Measurements from ENCODE around the gene OSM.

Gene OSM

DNA sequence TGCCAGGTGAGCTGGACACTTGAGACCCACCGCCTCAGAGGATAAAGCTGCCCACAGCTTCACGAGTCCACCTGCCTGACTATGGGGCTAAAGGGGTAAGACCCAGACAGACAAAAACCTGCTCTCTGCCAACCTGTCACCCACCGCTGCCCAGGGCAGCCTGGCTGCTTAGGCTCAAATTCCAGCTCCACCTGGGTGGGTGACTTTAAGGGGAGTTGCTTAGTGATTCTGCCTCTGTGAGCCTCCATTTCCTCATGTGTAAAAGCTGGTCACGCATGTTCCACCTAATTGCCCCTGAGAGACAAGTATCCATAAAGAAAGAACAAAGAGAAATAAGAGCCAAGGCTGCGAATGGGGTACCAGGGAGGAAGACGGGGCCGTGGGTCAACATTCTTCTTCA, 26.4 kb upstream of the OSM start:
- TF ChIP-seq GATA2 (IDR thresholded peaks at IDR 0.05; ENCODE audit: low read depth, low read length) (no peak), GATA3 (IDR thresholded peaks at IDR 0.05; ENCODE audit: low read depth, low read length) (no peak)

DNA sequence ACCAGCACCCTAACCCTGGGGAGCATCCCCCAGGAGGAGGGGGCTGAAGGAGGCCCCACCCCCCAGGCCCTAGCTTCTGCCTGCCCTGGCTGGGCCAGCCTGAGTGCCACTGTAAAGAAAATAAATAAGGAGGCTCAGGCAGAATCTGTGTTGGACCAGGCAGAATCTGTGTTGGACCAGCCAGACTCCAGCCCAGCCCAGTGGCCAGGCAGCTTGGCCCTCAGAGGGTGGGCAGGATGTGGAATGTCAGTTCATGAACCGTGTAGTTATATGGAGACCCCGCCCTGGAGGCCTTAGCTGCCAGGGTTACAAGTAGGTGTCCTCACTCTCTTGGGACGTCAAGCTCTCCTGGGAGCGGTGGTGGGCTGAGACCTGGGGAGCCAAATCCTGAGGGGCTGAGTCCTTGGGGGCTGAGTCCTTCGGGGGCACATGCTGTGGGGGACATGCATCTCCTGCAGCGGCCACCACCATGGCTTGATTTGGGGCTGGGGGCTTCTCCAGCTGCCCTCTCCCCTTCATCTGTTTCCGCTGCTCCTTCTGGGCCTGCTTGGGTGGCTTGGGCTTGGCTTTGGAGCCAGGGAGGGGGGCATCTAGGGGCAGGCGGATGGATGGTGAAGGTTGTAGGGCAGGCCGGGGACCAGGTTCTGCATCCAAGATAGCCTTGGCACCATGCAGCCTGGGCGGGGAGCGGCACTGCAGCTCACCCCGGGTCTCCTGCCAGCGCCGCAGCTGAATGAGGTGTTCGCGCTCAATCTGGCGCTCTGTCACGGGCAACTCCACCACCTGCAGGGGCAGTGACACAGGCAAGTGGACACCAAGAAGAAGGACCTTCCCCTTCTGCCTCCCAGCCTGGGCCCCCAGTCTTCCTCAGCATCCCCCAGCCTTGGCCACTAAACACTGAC, 25.7 kb upstream of the OSM start:
- TF ChIP-seq GATA3 (IDR thresholded peaks at IDR 0.05; ENCODE audit: low read depth, low read length) = no peak
- TF ChIP-seq GATA2 (IDR thresholded peaks at IDR 0.05; ENCODE audit: low read depth, low read length) = no peak

DNA sequence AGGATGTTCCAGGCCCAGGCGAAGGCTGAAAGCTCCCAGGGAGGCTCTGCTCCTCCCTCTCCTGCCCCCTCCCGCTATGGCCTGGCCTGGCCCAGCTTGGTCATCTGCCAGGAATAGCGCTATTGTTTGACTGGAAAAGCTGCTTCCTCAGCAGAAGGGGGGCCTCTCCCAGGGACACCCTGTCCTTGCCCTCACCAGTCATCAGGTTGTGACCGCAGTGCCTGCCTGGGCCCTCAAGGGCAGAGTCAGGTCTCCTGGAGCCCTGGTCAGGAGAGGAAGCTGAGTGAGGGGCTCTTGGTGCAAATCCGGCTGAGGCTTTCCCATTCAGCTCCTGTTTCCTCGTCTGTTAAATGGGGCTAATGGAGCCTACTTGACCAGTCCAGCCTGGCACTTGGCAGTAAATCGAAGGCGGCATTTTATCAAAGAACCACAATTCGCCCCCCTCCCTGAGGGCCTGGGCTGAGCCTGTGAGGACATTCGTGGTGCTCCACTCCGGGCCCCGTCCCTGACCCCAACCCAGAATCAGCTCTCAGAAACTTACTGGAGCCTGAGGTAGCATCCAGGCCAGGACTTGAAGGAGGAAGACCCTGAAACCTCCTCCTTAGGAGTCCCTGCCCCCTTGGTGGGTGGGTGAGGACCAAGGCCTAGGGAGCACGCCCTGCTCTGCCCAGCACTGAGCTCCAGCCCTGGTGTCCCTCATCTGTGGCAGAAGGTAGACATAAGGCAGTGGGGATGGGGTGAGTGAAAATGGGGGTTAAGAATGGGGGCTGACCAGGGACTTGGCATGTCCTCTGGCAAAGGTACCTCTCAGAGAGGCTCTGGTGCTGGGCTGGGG, 24.6 kb upstream of the OSM start:
- TF ChIP-seq GATA3 (IDR thresholded peaks at IDR 0.05; ENCODE audit: low read depth, low read length) (no peak), GATA2 (IDR thresholded peaks at IDR 0.05; ENCODE audit: low read depth, low read length) (no peak)

DNA sequence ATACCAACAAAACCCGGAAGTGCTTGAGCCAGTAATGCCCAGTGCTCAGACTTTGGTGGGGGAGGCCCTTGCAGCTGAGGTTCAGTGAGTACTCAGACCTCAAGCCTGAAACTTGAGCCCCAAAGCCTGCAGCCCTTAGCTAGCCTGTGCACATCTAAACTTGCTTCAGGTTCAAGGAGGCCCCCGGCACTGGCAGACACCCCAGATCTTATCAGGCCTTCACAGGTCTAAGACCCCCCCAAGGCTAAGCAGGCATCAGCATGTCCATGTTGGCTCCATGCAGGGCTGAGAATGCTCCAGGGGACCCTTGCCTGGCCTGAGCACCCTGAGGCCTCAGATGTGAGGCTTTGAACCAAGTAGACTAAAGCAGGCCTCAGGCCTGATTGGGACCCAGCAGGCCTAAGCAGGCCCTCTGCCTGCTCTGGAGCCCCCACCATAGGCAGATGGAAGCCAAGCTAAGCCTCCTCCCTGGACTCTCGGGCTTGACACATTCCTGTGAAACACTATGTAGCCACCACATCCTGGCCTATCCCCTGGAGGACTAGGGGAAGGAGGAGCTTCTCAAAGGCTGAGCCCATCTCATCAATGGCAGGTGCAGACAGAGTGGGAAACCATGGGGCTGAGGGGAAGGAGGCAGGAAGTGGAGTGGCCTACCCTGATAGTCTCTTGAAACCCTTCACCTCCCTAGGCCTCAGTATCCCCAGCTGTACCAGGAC, 23.8 kb upstream of the OSM start:
- TF ChIP-seq GATA3 (IDR thresholded peaks at IDR 0.05; ENCODE audit: low read depth, low read length) (no peak), GATA2 (IDR thresholded peaks at IDR 0.05; ENCODE audit: low read depth, low read length) (no peak)

DNA sequence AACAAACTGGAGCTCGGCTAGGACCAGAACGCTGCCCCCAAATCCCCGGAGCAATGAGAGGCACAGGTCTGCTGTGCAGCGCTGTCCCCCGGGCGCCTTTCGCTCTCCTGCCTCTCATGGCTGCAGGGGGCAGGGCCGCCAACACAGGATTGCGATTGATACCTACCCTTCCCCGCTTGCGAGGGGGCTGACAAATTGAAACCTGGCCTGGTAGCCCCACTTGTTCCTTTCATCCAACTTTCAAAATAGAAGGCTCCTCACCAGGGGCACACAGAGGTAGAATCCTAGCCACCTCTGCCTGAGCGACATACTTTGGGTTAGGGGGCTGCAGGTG, 23.3 kb upstream of the OSM start:
- no peak for TF ChIP-seq GATA2 (IDR thresholded peaks at IDR 0.05; ENCODE audit: low read depth, low read length)
- TF ChIP-seq GATA3 (IDR thresholded peaks at IDR 0.05; ENCODE audit: low read depth, low read length) = no peak

DNA sequence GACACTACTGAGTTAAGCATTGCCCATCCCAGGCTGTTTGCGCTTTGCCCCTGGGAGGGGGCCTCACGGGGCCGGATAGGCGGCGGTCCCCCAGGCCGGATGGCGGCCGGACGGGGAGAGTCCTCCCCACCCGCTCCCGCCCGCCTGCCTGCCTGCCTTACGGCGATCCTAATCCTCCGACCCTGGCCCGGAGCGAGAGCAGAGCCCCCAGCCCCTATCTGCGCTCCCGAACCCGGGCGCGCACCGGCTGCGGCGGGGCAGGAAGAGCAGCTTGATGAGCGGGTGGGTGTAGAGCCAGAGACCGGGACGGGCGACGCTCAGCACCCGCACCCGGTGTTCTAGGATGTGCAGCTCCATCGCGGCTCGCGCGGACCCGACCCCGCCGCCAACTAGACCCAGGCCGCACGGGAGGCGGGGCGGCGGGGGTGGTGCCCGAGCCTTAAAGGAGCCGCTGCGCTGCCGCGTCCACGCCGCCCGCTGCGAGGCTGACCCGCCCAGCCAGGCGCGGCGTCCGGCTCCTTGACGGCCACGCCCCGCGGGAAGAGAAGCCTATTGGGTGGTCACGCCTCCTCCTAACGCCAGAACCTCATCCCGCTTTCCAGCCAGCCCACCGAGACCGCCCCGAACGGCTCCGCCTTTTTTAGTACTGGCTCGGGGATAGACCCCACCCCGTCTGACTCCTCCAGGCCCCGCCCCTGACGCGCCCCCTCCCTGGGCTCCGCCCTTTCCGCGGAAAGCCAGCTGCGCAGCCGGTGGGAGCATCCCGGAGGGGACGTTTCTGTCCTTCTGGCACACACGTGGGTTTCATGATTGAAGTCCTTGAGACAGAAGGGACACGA, 22.7 kb upstream of the OSM start, which contains the start of gene CASTOR1:
TSS of gene CASTOR1 (minus strand) at position 365 of the 839 bp plus-strand sequence. CDS start at position 357, 8 bp downstream.
- TF ChIP-seq GATA3 (IDR thresholded peaks at IDR 0.05; ENCODE audit: low read depth, low read length) (no peak), GATA2 (IDR thresholded peaks at IDR 0.05; ENCODE audit: low read depth, low read length) (no peak)

DNA sequence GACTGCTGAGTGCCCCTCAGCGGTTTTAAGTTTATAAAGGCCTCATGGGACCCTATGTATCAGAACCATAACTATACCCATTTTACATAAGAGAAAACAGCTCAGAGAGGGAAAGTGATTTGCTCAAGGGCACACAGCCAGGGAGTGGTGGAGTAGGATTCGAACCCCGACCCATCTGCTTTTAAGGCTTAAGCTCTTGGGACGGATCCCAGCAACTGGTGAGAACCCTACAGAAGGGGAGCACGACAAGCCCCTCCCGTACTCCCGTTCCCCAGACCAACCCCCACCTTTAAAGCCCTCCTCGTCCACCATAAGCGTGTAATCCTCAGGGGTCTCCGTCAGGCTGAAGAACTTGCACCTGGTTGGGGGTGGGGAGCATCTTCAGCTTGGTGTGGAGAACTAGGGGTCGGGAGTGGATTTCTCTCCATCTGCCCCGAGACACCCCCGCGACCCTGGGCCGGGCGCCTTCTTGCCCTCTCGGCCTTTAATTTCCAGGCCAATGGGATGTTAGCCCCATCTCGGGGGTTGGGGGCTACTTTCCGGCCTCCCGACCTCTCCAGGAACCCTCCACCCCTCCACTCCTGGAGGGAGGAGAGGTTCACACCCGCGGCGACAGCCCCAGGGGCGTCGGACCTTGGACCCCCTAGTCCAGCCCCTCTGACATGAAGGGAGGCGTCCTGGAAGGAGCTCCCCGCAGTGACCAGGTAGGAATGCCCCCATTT, 21.9 kb upstream of the OSM start:
- no peak for TF ChIP-seq GATA2 (IDR thresholded peaks at IDR 0.05; ENCODE audit: low read depth, low read length)
- no peak for TF ChIP-seq GATA3 (IDR thresholded peaks at IDR 0.05; ENCODE audit: low read depth, low read length)

DNA sequence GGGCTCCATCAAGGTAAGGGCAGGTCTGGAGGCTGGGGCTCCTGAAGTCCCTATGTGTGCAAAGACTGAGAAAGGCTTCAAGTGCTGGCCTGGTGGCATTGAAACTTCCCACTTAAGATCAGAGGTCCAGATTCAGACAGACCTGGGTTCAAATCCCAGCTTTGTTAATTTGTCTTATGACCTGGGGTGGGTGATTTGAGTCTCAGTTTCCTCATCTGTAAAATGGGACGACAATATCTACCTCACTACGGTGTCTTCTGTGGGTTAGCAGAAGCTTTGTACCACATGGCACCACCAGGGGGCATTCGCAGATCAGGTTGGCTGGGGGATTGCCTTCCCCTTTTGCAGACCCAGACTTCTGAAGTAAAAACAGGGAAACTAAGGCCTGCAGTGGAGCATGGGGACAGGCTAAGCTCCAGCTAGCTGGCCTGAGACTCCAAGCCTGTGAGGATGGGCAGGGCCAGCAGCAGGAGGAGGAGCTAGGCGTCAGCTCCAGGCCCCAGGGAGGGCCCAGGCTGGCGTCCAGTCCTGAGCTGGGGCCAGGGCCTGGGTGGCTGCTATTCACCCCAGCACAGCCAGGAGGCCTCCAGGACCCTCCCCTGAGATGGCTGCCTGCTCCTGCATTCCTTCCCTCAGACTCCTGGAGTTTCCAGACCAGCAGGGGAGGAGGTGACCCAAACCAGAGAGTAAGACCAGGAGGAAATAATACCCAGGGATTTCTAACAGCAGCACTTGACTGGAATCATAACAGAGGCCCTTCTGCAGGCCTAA, 21.2 kb upstream of the OSM start:
- no peak for TF ChIP-seq GATA2 (IDR thresholded peaks at IDR 0.05; ENCODE audit: low read depth, low read length)
- TF ChIP-seq GATA3 (IDR thresholded peaks at IDR 0.05; ENCODE audit: low read depth, low read length) = no peak

DNA sequence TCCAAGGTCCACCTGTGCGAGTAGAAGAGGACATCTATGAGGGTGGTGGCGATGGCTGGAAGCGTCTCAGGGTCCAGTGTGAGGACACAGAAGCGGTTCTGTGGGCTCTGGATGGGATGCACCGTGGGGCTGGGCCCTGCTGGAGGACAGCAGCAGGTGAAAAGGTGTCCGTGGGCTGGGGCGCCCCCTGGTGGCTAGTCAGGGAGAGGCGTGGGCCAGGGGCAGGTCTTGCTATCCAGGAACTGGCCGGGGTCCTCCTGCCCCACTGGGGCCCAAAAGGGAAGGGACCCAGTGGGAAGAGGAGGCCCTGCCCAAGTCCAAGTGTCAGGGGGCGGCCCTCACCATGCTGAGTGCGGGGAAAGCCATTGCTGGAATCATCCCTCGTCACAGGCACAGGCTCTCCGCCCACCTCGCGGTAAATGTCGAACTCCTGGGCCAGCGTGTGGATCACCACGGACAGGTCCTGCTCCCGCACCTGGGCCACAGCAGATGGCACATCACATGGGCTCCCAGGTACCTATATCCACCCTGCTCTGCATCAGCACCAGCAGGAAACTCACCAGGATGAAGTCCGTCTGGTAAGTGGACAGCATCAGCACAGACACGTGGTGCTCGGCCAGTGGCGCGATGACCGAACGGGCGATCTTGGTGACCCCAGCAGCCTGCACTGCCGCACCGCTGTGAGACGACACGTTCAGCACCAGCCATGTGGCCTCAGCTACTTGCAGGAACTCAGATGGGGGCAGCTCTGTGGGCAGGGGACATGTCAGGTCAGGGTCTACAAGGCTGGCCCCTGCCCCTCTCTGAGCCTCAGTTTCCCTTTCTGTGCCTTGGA, 20.4 kb upstream of the OSM start:
- TF ChIP-seq GATA3 (IDR thresholded peaks at IDR 0.05; ENCODE audit: low read depth, low read length) (no peak), GATA2 (IDR thresholded peaks at IDR 0.05; ENCODE audit: low read depth, low read length) (no peak)

DNA sequence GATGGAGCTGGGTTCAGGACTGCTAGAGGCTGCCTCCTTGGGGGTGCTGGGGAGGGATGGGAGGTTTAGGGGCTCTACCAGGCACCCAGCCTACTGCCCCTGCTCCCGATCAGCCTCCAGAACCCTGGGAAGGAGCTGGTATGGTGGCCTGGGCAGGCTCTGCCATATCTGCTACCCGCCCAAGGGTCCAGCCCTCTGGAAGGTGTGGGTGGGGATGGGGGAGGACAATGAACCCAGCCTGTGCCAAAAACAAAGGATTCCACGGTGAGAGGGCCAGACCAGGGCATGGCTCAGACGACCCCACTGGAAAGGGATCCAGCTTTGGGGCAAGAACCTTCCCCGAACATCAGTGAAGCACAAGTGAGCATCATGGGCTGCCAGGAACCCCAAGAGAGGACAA, 19.7 kb upstream of the OSM start:
- TF ChIP-seq GATA2 (IDR thresholded peaks at IDR 0.05; ENCODE audit: low read depth, low read length) (no peak), GATA3 (IDR thresholded peaks at IDR 0.05; ENCODE audit: low read depth, low read length) (no peak)

DNA sequence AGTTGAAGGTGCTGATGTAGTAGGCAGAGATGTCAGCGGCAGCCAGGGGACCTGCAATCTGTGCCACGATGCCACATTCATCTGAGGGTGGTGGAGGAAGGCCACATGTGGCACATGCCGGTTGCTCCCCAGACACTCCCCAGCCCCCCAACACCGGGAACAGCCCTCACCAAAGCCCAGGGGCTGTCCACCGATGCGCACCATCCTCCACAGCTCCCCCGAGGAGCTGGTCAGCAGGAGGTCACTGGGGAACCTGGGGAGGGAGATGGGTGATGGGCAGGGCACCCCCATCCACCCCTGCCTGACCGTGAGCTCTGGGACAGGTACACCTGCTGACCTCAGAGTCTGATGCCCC, 19.2 kb upstream of the OSM start:
- TF ChIP-seq GATA2 (IDR thresholded peaks at IDR 0.05; ENCODE audit: low read depth, low read length) (no peak), GATA3 (IDR thresholded peaks at IDR 0.05; ENCODE audit: low read depth, low read length) (no peak)
